ENCODE measurements around the gene SAMD4A. TPM values are rescaled to one million over a fixed set of nuclear protein-coding genes. Genes with fewer than 3 reads are reported as not detected.

The SAMD4A gene
- total RNA-seq, 1 donor from 2014 or later: 4.7 TPM

GRCh38 chr14:54589843-54590242 lies 22.9 kb downstream of the SAMD4A start:
- Mint-ChIP-seq H3K36me3 (ENCODE audit: low read depth) (peaks cover 16% of the 10 kb centered on the region), H3K4me1 (peaks cover 20% of the 10 kb centered on the region), H3K9me3 (peaks cover 14% of the 10 kb centered on the region), H3K4me3 (no peak overlapping the region), H3K27ac (ENCODE audit: unreplicated experiment) (no peak overlapping the region), H3K27me3 (ENCODE audit: low read depth) (no peaks in the 10 kb centered on the region)
- no peak for TF ChIP-seq CTCF (conservative IDR thresholded peaks at IDR 0.05)
- DNase-seq (ENCODE audit: low read depth, low spot score): no peak

- Mint-ChIP-seq H3K27ac (ENCODE audit: unreplicated experiment) (no peak overlapping the region), H3K36me3 (ENCODE audit: low read depth) (peaks cover 16% of the 10 kb centered on the region), H3K27me3 (ENCODE audit: low read depth) (no peaks in the 10 kb centered on the region), H3K4me3 (no peak overlapping the region), H3K4me1 (peaks cover 20% of the 10 kb centered on the region), H3K9me3 (peaks cover 14% of the 10 kb centered on the region)
- no peak for TF ChIP-seq CTCF (conservative IDR thresholded peaks at IDR 0.05)
- DNase-seq (ENCODE audit: low read depth, low spot score): no peak
Measured at GRCh38 chr14:54590481-54590880, 23.6 kb downstream of the SAMD4A start.

- H3K9me3 Mint-ChIP-seq: peaks cover 7% of the 10 kb centered on the region
- peaks cover 7% of the 10 kb centered on the region for H3K36me3 Mint-ChIP-seq (ENCODE audit: low read depth)
- DNase-seq (ENCODE audit: low read depth, low spot score): no peak
- TF ChIP-seq CTCF (conservative IDR thresholded peaks at IDR 0.05): no peak
- no peaks in the 10 kb centered on the region for H3K27me3 Mint-ChIP-seq (ENCODE audit: low read depth)
- H3K4me1 Mint-ChIP-seq: peaks cover 20% of the 10 kb centered on the region
- no peak overlapping the region for H3K4me3 Mint-ChIP-seq
- H3K27ac Mint-ChIP-seq (ENCODE audit: unreplicated experiment): peak overlapping the region; percentile 78
Measured at GRCh38 chr14:54591461-54591860, 24.5 kb downstream of the SAMD4A start.

GRCh38 chr14:54591866-54592265 lies 24.9 kb downstream of the SAMD4A start:
- no peak for TF ChIP-seq CTCF (conservative IDR thresholded peaks at IDR 0.05)
- H3K9me3 Mint-ChIP-seq: peaks cover 3% of the 10 kb centered on the region
- H3K27ac Mint-ChIP-seq (ENCODE audit: unreplicated experiment): peak overlapping the region; percentile 78
- no peaks in the 10 kb centered on the region for H3K27me3 Mint-ChIP-seq (ENCODE audit: low read depth)
- no peak overlapping the region for H3K4me3 Mint-ChIP-seq
- H3K4me1 Mint-ChIP-seq: peaks cover 20% of the 10 kb centered on the region
- H3K36me3 Mint-ChIP-seq (ENCODE audit: low read depth): peaks cover 2% of the 10 kb centered on the region
- DNase-seq (ENCODE audit: low read depth, low spot score): no peak

- H3K4me3 Mint-ChIP-seq: no peak overlapping the region
- no peaks in the 10 kb centered on the region for H3K27me3 Mint-ChIP-seq (ENCODE audit: low read depth)
- no peaks in the 10 kb centered on the region for H3K36me3 Mint-ChIP-seq (ENCODE audit: low read depth)
- no peak overlapping the region for H3K27ac Mint-ChIP-seq (ENCODE audit: unreplicated experiment)
- TF ChIP-seq CTCF (conservative IDR thresholded peaks at IDR 0.05): no peak
- DNase-seq (ENCODE audit: low read depth, low spot score): no peak
- no peaks in the 10 kb centered on the region for H3K9me3 Mint-ChIP-seq
- H3K4me1 Mint-ChIP-seq: peaks cover 20% of the 10 kb centered on the region
Measured at GRCh38 chr14:54593860-54594259, 26.9 kb downstream of the SAMD4A start.

- Mint-ChIP-seq H3K27ac (ENCODE audit: unreplicated experiment) (no peak overlapping the region), H3K4me1 (peaks cover 20% of the 10 kb centered on the region)
- DNase-seq (ENCODE audit: low read depth, low spot score): no peak
Measured at GRCh38 chr14:54594537-54594936, 27.6 kb downstream of the SAMD4A start.

More at GRCh38 chr14:54594537-54594936, 27.6 kb downstream of the SAMD4A start:
- TF ChIP-seq CTCF (conservative IDR thresholded peaks at IDR 0.05): no peak
- Mint-ChIP-seq H3K27me3 (ENCODE audit: low read depth) (no peaks in the 10 kb centered on the region), H3K4me3 (no peak overlapping the region), H3K9me3 (no peaks in the 10 kb centered on the region), H3K36me3 (ENCODE audit: low read depth) (no peaks in the 10 kb centered on the region)
